Measurements from ENCODE around the gene DENND6A. TPM values are rescaled to one million over a fixed set of nuclear protein-coding genes. Genes with fewer than 3 reads are reported as not detected.
A peak's percentile ranks its signal among the peaks of the same experiment; 100 is the strongest.

DENND6A gene
- total and polyA plus RNA-seq, 4 experiments from 2014 or later, result 10.0 to 43.7 (median 40.3) TPM

GRCh38 chr3:57598765-57599360 is 94.0 kb downstream of the DENND6A start:
- DNase-seq, result no peak
- ChIA-PET CTCF (ENCODE audit: partially characterized antibody) (no interaction called here), POLR2A (ENCODE audit: partially characterized antibody) (interaction anchor here (0.6 to 8.4 kb wide), 5 partner anchors 42 to 217 kb away, joined by 3 to 169 read pairs (median 40); partner anchors contain the start of genes DENND6A, PDE12 and SLMAP)
- Mint-ChIP-seq H3K4me3 (peak overlapping the region; percentile 85 to 99 (median 99)), H3K4me1 (peaks cover 25 to 58% (median 37%) of the 10 kb centered on the region in 4 donors), H3K9me3 (peaks cover 0 to 4% (median 0%) of the 10 kb centered on the region in 8 donors), H3K36me3 (peaks cover 4 to 28% of the 10 kb centered on the region in 2 donors), H3K27ac (peak overlapping the region; percentile 99 to 100 (median 100)), H3K27me3 (no peaks in the 10 kb centered on the region)
- peak overlapping the region; percentile 100 for H3K27ac ChIP-seq (ENCODE audit: low read depth, low read length)
- no peaks in the 10 kb centered on the region for H3K9me3 ChIP-seq (ENCODE audit: control insufficient read depth in 1 of 2, low read length in 2 of 2)
- intact Hi-C loops (cut with micrococcal nuclease), result no loop called here
- H3K27me3 ChIP-seq (ENCODE audit: insufficient read depth, low read length), result no peaks in the 10 kb centered on the region
- peak overlapping the region in 1 of 2 donors; percentile 72 for H3K4me3 ChIP-seq (ENCODE audit: low read length in 2 of 2)
- no peaks in the 10 kb centered on the region for H3K36me3 ChIP-seq (ENCODE audit: insufficient read depth, low read length)
- H3K4me1 ChIP-seq (ENCODE audit: insufficient read depth, low read length), result peaks cover 47% of the 10 kb centered on the region

GRCh38 chr3:57597127-57597923 is 95.6 kb downstream of the DENND6A start, which contains the start of gene ARF4:
ARF4 (minus strand) TSS chr3:57597344; CDS start chr3:57597140, 204 bp downstream.
- Mint-ChIP-seq H3K36me3 (peaks cover 4 to 38% of the 10 kb centered on the region in 2 donors), H3K27me3 (no peaks in the 10 kb centered on the region), H3K27ac (peak within 1 kb of the TSS; percentile 99 to 100 (median 100)), H3K4me1 (peaks cover 34 to 72% (median 48%) of the 10 kb centered on the region in 4 donors), H3K9me3 (peaks cover 0 to 4% (median 0%) of the 10 kb centered on the region in 8 donors), H3K4me3 (peak within 1 kb of the TSS; percentile 85 to 99 (median 99))
- intact Hi-C loops (cut with micrococcal nuclease), result loop anchor here (1.0 to 2.0 kb wide), 6 partner anchors 17 to 914 kb away; partner anchors contain the start of genes APPL1, PDE12, SLMAP and TASOR
- ChIA-PET POLR2A (ENCODE audit: partially characterized antibody) (interaction anchor here (0.5 to 8.4 kb wide), 25 partner anchors 11 to 915 kb away, joined by 3 to 169 read pairs (median 4); partner anchors contain the start of genes APPL1, DENND6A, HTD2 and PDE12), CTCF (ENCODE audit: partially characterized antibody) (interaction anchor here (1.1 to 3.1 kb wide), 3 partner anchors 41 to 209 kb away, joined by 3 to 8 read pairs (median 3); partner anchors contain the start of genes PDE12 and SLMAP)
- H3K27ac ChIP-seq (ENCODE audit: low read depth, low read length), result peak within 1 kb of the TSS; percentile 100
- H3K36me3 ChIP-seq (ENCODE audit: insufficient read depth, low read length), result no peaks in the 10 kb centered on the region
- peak within 1 kb of the TSS; percentile 72 to 95 for H3K4me3 ChIP-seq (ENCODE audit: low read length in 2 of 2)
- peaks cover 62% of the 10 kb centered on the region for H3K4me1 ChIP-seq (ENCODE audit: insufficient read depth, low read length)
- peak; percentile 100 for DNase-seq
- no peaks in the 10 kb centered on the region for H3K27me3 ChIP-seq (ENCODE audit: insufficient read depth, low read length)
- H3K9me3 ChIP-seq (ENCODE audit: control insufficient read depth in 1 of 2, low read length in 2 of 2), result no peaks in the 10 kb centered on the region

- H3K36me3 ChIP-seq (ENCODE audit: insufficient read depth, low read length), result no peaks in the 10 kb centered on the region
- Mint-ChIP-seq H3K36me3 (peaks cover 3 to 43% of the 10 kb centered on the region in 2 donors), H3K4me1 (peaks cover 34 to 80% (median 49%) of the 10 kb centered on the region in 4 donors), H3K27ac (peak overlapping the region; percentile 99 to 100 (median 100)), H3K27me3 (no peaks in the 10 kb centered on the region), H3K4me3 (peak overlapping the region; percentile 85 to 99 (median 99)), H3K9me3 (peaks cover 0 to 4% (median 0%) of the 10 kb centered on the region in 8 donors)
- DNase-seq, result peak; percentile 51 to 82 (median 54)
- ChIA-PET CTCF (ENCODE audit: partially characterized antibody) (interaction anchor here (0.7 to 3.1 kb wide), 6 partner anchors 15 to 569 kb away, joined by 3 to 8 read pairs (median 3); partner anchors contain the start of gene PDE12), POLR2A (ENCODE audit: partially characterized antibody) (interaction anchor here (0.5 to 8.4 kb wide), 19 partner anchors 10 to 914 kb away, joined by 3 to 169 read pairs (median 5); partner anchors contain the start of genes DENND6A, HTD2, PDE12 and RPP14)
- peak overlapping the region; percentile 100 for H3K27ac ChIP-seq (ENCODE audit: low read depth, low read length)
- intact Hi-C loops (cut with micrococcal nuclease), result loop anchor here (1.0 to 2.0 kb wide), 6 partner anchors 16 to 913 kb away; partner anchors contain the start of genes APPL1, PDE12, SLMAP and TASOR
- no peaks in the 10 kb centered on the region for H3K27me3 ChIP-seq (ENCODE audit: insufficient read depth, low read length)
- peaks cover 66% of the 10 kb centered on the region for H3K4me1 ChIP-seq (ENCODE audit: insufficient read depth, low read length)
- H3K4me3 ChIP-seq (ENCODE audit: low read length in 2 of 2), result peak overlapping the region; percentile 65 to 95
- no peaks in the 10 kb centered on the region for H3K9me3 ChIP-seq (ENCODE audit: control insufficient read depth in 1 of 2, low read length in 2 of 2)
Observed at GRCh38 chr3:57596495-57597126, 96.3 kb downstream of the DENND6A start.

GRCh38 chr3:57594576-57594975 is 98.3 kb downstream of the DENND6A start:
- Mint-ChIP-seq H3K27me3 (no peaks in the 10 kb centered on the region), H3K4me3 (peak overlapping the region in 7 of 8 donors; percentile 38 to 99 (median 98)), H3K27ac (peak overlapping the region in 6 of 7 donors; percentile 58 to 100 (median 78)), H3K4me1 (peaks cover 38 to 80% (median 54%) of the 10 kb centered on the region in 4 donors), H3K36me3 (peaks cover 4 to 48% of the 10 kb centered on the region in 2 donors), H3K9me3 (peaks cover 0 to 4% (median 0%) of the 10 kb centered on the region in 8 donors)
- no peak overlapping the region for H3K27ac ChIP-seq (ENCODE audit: low read depth, low read length)
- no peaks in the 10 kb centered on the region for H3K36me3 ChIP-seq (ENCODE audit: insufficient read depth, low read length)
- peaks cover 62% of the 10 kb centered on the region for H3K4me1 ChIP-seq (ENCODE audit: insufficient read depth, low read length)
- ChIA-PET CTCF (ENCODE audit: partially characterized antibody) (no interaction called here), POLR2A (ENCODE audit: partially characterized antibody) (interaction anchor here (8.4 kb wide), 1 partner anchor 38 kb away, joined by 169 read pairs; the partner anchor contains the start of gene PDE12)
- intact Hi-C loops (cut with micrococcal nuclease), result no loop called here
- H3K4me3 ChIP-seq (ENCODE audit: low read length in 2 of 2), result no peak overlapping the region
- no peaks in the 10 kb centered on the region for H3K27me3 ChIP-seq (ENCODE audit: insufficient read depth, low read length)
- H3K9me3 ChIP-seq (ENCODE audit: control insufficient read depth in 1 of 2, low read length in 2 of 2), result no peaks in the 10 kb centered on the region
- DNase-seq, result no peak

- CTCF ChIA-PET (ENCODE audit: partially characterized antibody), result no interaction called here
- intact Hi-C loops (cut with micrococcal nuclease), result no loop called here
- peaks cover 0 to 4% (median 0%) of the 10 kb centered on the region in 8 donors for H3K9me3 Mint-ChIP-seq
- Histone ChIP-seq H3K4me1 (ENCODE audit: insufficient read depth, low read length) (peaks cover 57% of the 10 kb centered on the region), H3K27me3 (ENCODE audit: insufficient read depth, low read length) (no peaks in the 10 kb centered on the region), H3K27ac (ENCODE audit: low read depth, low read length) (no peak overlapping the region), H3K36me3 (ENCODE audit: insufficient read depth, low read length) (no peaks in the 10 kb centered on the region), H3K9me3 (ENCODE audit: control insufficient read depth in 1 of 2, low read length in 2 of 2) (no peaks in the 10 kb centered on the region), H3K4me3 (ENCODE audit: low read length in 2 of 2) (no peak overlapping the region)
- H3K27me3 Mint-ChIP-seq, result no peaks in the 10 kb centered on the region
- peak overlapping the region in 7 of 8 donors; percentile 38 to 99 (median 95) for H3K4me3 Mint-ChIP-seq
- DNase-seq, result no peak
- peaks cover 4 to 48% of the 10 kb centered on the region in 2 donors for H3K36me3 Mint-ChIP-seq
- peaks cover 35 to 76% (median 50%) of the 10 kb centered on the region in 4 donors for H3K4me1 Mint-ChIP-seq
- peak overlapping the region in 3 of 7 donors; percentile 70 to 99 (median 82) for H3K27ac Mint-ChIP-seq
- POLR2A ChIA-PET (ENCODE audit: partially characterized antibody), result interaction anchor here (8.4 kb wide), 1 partner anchor 38 kb away, joined by 169 read pairs; the partner anchor contains the start of gene PDE12
Observed at GRCh38 chr3:57594144-57594543, 98.7 kb downstream of the DENND6A start.

GRCh38 chr3:57592306-57592705 is 100.6 kb downstream of the DENND6A start:
- no peak for DNase-seq
- peaks cover 29 to 64% (median 43%) of the 10 kb centered on the region in 4 donors for H3K4me1 Mint-ChIP-seq
- Histone ChIP-seq H3K4me1 (ENCODE audit: insufficient read depth, low read length) (peaks cover 47% of the 10 kb centered on the region), H3K27me3 (ENCODE audit: insufficient read depth, low read length) (no peaks in the 10 kb centered on the region), H3K27ac (ENCODE audit: low read depth, low read length) (no peak overlapping the region), H3K4me3 (ENCODE audit: low read length in 2 of 2) (no peak overlapping the region), H3K36me3 (ENCODE audit: insufficient read depth, low read length) (no peaks in the 10 kb centered on the region), H3K9me3 (ENCODE audit: control insufficient read depth in 1 of 2, low read length in 2 of 2) (no peaks in the 10 kb centered on the region)
- peak overlapping the region in 1 of 8 donors; percentile 43 for H3K4me3 Mint-ChIP-seq
- CTCF ChIA-PET (ENCODE audit: partially characterized antibody), result no interaction called here
- POLR2A ChIA-PET (ENCODE audit: partially characterized antibody), result interaction anchor here (0.6 to 8.4 kb wide), 3 partner anchors 36 to 234 kb away, joined by 3 to 169 read pairs (median 4); partner anchors contain the start of genes DENND6A and PDE12
- H3K36me3 Mint-ChIP-seq, result peaks cover 4 to 47% of the 10 kb centered on the region in 2 donors
- H3K9me3 Mint-ChIP-seq, result no peaks in the 10 kb centered on the region
- intact Hi-C loops (cut with micrococcal nuclease), result no loop called here
- H3K27ac Mint-ChIP-seq, result peak overlapping the region in 3 of 7 donors; percentile 23 to 52 (median 31)
- no peaks in the 10 kb centered on the region for H3K27me3 Mint-ChIP-seq
